Measurements from ENCODE around the gene CNOT6L.

CNOT6L gene

GRCh38 chr4:77710059-77710458 lies 109.1 kb downstream of the CNOT6L start:
- no peak for FAIRE-seq

GRCh38 chr4:77706717-77707116 lies 112.5 kb downstream of the CNOT6L start:
- FAIRE-seq = no peak

DNA sequence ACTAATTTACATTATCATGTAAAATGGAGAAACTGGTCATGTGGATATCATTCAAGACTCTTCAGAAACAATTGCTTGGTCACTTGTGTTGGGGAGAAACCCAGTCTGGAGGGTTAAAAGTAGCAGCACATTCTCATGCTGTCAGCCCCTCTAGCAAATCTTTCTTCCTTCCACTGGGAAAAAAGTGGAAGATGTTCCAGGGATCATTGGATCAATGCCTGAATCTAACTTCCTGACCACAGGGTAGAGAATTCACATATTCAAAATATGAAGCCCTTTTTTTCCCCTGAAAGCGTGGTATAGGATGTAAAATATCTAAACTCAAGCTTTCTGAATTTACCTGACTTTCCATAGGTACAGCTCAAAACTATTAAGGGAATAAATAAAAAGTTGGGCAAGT lies 115.5 kb downstream of the CNOT6L start:
- FAIRE-seq = no peak

DNA sequence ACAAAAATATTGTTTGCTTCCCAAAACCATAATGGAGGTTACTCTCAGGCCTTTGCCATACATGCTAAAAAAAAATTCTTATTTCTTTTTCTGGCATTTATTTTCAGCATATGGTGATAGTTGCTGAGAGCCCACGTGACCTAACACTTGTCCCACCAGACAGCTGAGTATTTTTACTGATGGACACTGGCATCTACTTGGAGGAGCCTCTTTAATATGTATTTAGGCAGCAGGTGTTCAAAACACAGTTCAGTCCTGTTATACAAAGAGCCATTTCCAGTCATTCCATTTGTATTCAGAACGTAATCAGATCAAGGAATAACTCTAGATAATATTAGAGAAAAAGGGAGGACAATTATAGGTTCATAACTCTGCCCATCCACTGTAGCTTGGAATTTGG lies 118.0 kb downstream of the CNOT6L start:
- no peak for FAIRE-seq

DNA sequence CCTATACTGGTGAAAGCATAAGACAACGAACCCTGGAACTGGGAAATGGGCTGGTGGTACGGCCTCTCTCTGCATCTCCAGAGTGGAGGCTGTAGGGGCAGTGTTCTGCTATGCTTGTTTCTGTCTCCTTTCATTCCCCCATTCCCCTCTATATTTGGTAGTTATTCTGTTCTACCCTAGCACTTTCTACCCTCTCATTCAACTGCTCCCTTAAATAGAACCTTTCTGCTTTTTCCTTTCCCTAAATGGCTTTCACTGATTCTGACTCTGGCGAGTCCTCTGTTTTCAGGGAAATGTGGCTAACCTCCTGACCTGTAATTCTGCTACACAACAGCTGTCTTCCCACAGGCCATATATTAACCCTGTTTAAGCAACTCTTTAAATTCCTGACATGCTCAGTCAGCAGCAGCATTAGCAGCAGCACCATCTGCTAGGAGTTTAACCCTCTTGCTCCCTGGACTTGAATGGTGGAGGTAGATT lies 119.4 kb downstream of the CNOT6L start:
- FAIRE-seq = no peak

DNA sequence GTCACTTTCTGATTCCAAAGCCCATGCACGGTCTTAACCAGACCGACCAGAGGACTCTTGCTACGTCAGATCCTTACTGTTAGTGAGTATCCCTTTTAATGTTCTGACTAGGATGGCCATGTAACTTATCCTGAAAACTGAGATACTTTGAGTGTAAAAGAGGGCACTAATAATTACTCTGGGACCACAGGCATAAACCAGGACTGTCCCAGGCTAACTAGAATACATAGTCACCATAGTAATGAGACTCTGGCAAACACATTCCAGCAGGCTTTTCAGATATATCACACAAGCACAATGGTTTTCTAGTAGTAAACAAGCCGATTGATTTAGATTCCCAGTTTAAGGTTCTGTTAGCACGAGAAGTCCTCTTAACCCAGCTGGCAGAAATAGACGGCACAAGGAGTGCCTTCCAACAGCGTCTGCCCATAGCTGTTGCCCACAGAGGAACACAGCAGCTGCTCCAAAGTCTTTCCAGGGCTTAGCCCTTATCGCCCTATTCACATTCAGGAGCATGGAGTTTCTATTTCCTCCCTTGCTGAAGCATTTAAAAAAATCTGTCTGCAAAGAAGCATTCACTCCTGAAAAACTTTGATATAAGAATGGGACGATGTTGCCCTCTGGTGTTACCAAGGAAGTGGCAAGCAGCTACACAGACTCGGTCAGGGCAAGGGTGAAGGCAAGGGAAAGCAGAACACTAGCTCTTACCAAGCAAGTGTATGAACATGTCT lies 121.1 kb downstream of the CNOT6L start:
- peak; percentile 37 for FAIRE-seq

- no peak for FAIRE-seq
Observed at GRCh38 chr4:77695774-77696173, 123.4 kb downstream of the CNOT6L start.

- FAIRE-seq = no peak
Observed at GRCh38 chr4:77692847-77693432, 126.2 kb downstream of the CNOT6L start.

DNA sequence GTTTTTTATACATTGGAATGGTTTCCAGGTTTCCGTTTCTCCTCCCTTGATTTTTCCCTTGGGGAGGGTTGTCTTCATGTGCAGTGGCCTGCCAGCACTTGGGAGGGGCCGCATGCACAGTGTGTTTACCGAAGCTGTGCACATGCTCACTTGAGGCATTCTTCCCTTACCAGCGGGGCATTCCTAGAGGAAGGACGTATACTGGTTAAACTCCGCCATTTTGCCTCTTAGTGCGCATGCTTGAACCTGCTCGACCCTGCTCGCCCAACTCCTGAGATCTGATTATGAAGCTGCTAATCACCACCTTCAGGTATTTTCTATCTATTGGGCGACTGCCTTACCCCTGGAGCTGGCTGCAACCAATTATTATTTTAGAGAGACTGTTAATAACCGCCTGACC lies 137.4 kb downstream of the CNOT6L start:
- FAIRE-seq = no peak

DNA sequence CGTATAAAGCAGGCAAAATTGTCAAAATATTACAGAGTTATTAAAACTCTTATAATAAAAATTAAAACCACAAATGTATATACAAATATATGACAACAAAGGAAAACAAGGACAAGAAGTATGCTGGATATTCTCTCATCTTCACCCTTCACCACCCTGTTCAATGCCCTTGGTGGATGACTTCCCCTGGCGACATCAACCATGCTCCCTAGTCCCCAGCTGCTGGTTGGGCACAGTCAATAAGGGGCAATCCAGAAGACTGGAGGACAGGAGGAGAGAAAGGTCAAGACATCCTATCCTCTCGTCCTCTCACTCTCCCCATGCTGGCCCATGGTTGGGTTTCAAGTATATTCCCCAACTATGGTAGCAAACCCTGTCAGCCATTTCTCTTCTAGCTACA lies 142.3 kb downstream of the CNOT6L start:
- FAIRE-seq = no peak

DNA sequence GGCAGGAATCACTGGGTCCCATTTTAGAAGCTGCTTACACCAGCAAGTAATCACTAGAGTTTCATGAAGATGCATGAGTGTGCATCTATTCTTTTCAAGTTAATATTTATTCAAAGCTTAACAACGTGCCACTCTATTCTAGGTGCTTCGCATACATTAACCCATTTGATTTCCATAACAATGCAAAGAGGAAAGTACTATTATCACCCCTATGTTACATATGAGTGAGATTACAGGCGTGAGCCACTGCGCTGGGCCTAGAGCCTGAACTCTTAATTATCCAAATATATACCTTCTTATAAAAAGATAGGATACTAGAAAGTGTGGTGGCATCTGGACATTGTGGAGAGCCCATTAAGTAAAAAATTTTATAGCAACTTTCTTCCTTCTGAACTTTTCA lies 148.1 kb downstream of the CNOT6L start:
- FAIRE-seq = no peak

GRCh38 chr4:77669946-77670590 lies 149.1 kb downstream of the CNOT6L start:
- FAIRE-seq = no peak

DNA sequence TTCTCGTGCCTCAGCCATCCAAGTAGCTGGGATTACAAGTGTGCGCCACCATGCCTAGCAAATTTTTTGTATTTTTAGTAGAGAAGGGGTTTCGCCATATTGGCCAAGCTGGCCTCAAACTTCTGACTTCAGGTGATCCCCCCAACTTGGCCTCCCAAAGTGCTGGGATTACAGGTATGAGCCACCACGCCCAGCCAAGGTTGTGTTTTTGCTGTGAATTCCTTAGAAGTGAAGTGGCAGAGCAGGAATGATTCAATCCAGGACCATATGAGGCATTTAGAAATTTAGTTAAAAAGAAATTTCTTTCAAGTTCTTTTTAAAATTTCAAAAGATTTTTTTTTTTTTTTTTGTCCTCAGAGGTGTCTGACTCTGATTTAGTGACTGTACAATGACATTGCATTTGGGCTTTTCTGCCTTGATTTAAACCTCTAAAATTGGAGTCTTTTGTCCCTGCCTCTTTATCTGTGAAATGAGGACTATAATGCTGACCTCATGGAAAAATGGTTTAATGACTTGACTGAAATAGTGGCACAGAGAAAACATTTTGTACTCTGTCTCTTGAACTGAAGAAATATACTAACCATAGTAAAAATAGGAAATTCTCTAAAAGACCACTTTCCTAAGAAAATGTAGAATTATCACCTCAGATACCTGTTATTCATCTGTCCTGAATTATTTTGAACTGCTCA lies 153.6 kb downstream of the CNOT6L start:
- FAIRE-seq = no peak
